GM12878 (cell line): Measurements from ENCODE around the gene SUOX. TPM values are rescaled to one million over a fixed set of nuclear protein-coding genes. Genes with fewer than 3 reads are reported as not detected.

Experiments
- ATAC-seq: fragments of 200-7000 bp; cut with Tn5 transposase; 3 replicates; pipeline ENCODE4 v1.9.1; 2020; ENCODE audit warnings: mild to moderate bottlenecking, moderate library complexity
- BruUV-seq: library from RNA; stranded (reverse); fragments of 400-500 nt; replicated peaks from 2 replicates; lab custom pipeline; 2021; lab: Mats Ljungman, UMichigan
- CTCF ChIA-PET: fragments of 300-600 bp; sonication (Branson Sonifier 250); formaldehyde crosslinking; extraction: SDS; loops from one replicate; lab custom pipeline; 2021; ENCODE audit warnings: inconsistent platforms; lab: Yijun Ruan, JAX
- POLR2A ChIA-PET: fragments of 350-600 bp; formaldehyde crosslinking; extraction: SDS; loops from one replicate; lab custom pipeline; 2021; ENCODE audit warnings: inconsistent platforms; lab: Charles Lee
- RAD21 ChIA-PET: fragments of 300-600 bp; sonication (Branson Sonifier 250); formaldehyde crosslinking; loops from one replicate; lab custom pipeline; 2023; ENCODE audit warnings: antibody characterized with exemption; ENCODE audit not compliant: unreplicated experiment; lab: Charles Lee
- SMC1A ChIA-PET: fragments of 300-600 bp; sonication (Branson Sonifier 250); formaldehyde crosslinking; loops from one replicate; lab custom pipeline; 2023; ENCODE audit not compliant: unreplicated experiment, uncharacterized antibody; lab: Charles Lee
- DNase-seq: peaks from one replicate; pipeline ENCODE4 v3.0.0-alpha.2; 2011; ENCODE audit warnings: low read depth, low spot score
- FAIRE-seq: peaks from 3 replicates; lab custom pipeline; 2011; peaks lifted over from hg19 to GRCh38; lab: Jason Lieb, UNC
- H2AFZ ChIP-seq: 2 replicates; pipeline ENCODE4 v1.6.0; 2011; ENCODE audit warnings: low read depth, low read length, control low read depth; ENCODE audit not compliant: control insufficient read depth
- H3K27ac ChIP-seq: 2 replicates; pipeline ENCODE4 v1.5.1; 2011; ENCODE audit warnings: control low read depth; ENCODE audit not compliant: control insufficient read depth, insufficient read depth
- H3K27me3 ChIP-seq, 2 experiments: replicated peaks in 1 of 2; 2 replicates each; pipeline versions ENCODE4 v1.6.0 to v1.6.1; 2011; ENCODE audit warnings: low read length in 1 of 2; ENCODE audit not compliant: control insufficient read depth in 2 of 2, insufficient read depth in 2 of 2
- H3K36me3 ChIP-seq, 2 experiments: 2 replicates each; pipeline ENCODE4 v1.5.1; 2011; ENCODE audit warnings: low read length in 1 of 2; ENCODE audit not compliant: control insufficient read depth in 2 of 2, insufficient read depth in 2 of 2
- H3K4me1 ChIP-seq: 2 replicates; pipeline ENCODE4 v1.6.1; 2011; ENCODE audit warnings: mild to moderate bottlenecking, low read length, moderate library complexity, mixed read lengths; ENCODE audit not compliant: control insufficient read depth, insufficient read depth
- H3K4me2 ChIP-seq: 2 replicates; pipeline ENCODE4 v1.6.0; 2011; ENCODE audit warnings: control low read depth; ENCODE audit not compliant: control insufficient read depth, insufficient read depth
- H3K4me3 ChIP-seq: fragments of 200-600 bp; sonication (generic); 2 replicates; pipeline ENCODE4 v1.5.1; 2016
- H3K79me2 ChIP-seq: 2 replicates; pipeline ENCODE4 v1.6.0; 2011; ENCODE audit warnings: low read length; ENCODE audit not compliant: control insufficient read depth, insufficient read depth
- H3K9ac ChIP-seq: 2 replicates; pipeline ENCODE4 v1.8.0; 2011; ENCODE audit warnings: low read length, control low read depth, mixed read lengths; ENCODE audit not compliant: control insufficient read depth, insufficient read depth
- H3K9me3 ChIP-seq: replicated peaks from 3 replicates; pipeline ENCODE4 v1.5.1; 2011; ENCODE audit warnings: mild to moderate bottlenecking, low read length; ENCODE audit not compliant: control insufficient read depth, insufficient read depth
- H4K20me1 ChIP-seq: 2 replicates; pipeline ENCODE4 v1.6.0; 2011; ENCODE audit not compliant: control insufficient read depth, insufficient read depth
- ATF7 ChIP-seq: fragments of 450-650 bp; IDR thresholded peaks from 2 replicates; pipeline ENCODE4 v1.6.1; 2016; ENCODE audit warnings: low read depth, mild to moderate bottlenecking
- BCL11A ChIP-seq: IDR thresholded peaks from 2 replicates; pipeline ENCODE4 v1.6.1; 2011; ENCODE audit warnings: low read depth, low read length
- EED ChIP-seq: sonication (generic); IDR thresholded peaks from 2 replicates; pipeline ENCODE4 v1.6.1; 2016; ENCODE audit warnings: antibody characterized with exemption, low read depth
- MEF2B ChIP-seq: fragments of 450-650 bp; IDR thresholded peaks from 2 replicates; pipeline ENCODE4 v1.6.1; 2018; ENCODE audit warnings: mild to moderate bottlenecking, moderate library complexity; ENCODE audit not compliant: partially characterized antibody, poor library complexity, severe bottlenecking
- POLR2AphosphoS5 ChIP-seq: IDR thresholded peaks from 2 replicates; pipeline ENCODE4 v1.6.1; 2011; ENCODE audit warnings: mild to moderate bottlenecking, low read length, inconsistent platforms
- RAD51 ChIP-seq: fragments of 450-650 bp; IDR thresholded peaks from 2 replicates; pipeline ENCODE4 v1.6.1; 2016; ENCODE audit warnings: moderate library complexity, mild to moderate bottlenecking, inconsistent platforms
- RELA ChIP-seq: fragments of 450-650 bp; IDR thresholded peaks from 2 replicates; pipeline ENCODE4 v1.8.0; 2014; ENCODE audit warnings: borderline replicate concordance; ENCODE audit not compliant: partially characterized antibody
- SMAD1 ChIP-seq: fragments of 450-650 bp; IDR thresholded peaks from 2 replicates; pipeline ENCODE4 v1.6.1; 2018; ENCODE audit warnings: mild to moderate bottlenecking, low read depth; ENCODE audit not compliant: partially characterized antibody
- SMC3 ChIP-seq: IDR thresholded peaks from 2 replicates; pipeline ENCODE4 v1.6.1; 2011; ENCODE audit warnings: low read length, improper control_type of control experiment, borderline replicate concordance
- TAF1 ChIP-seq: IDR thresholded peaks from 2 replicates; pipeline ENCODE4 v1.6.1; 2011; ENCODE audit warnings: mild to moderate bottlenecking, low read depth, low read length, borderline replicate concordance
- WGBS: methylation state at CpG from one replicate; pipeline ENCODE4 v1.1.6; 2016; ENCODE audit warnings: low lambda C conversion rate; ENCODE audit not compliant: insufficient replicate concordance, insufficient coverage; ENCODE audit errors: missing lambda C conversion rate; 5-methylcytosine and 5-hydroxymethylcytosine counted together
- in situ Hi-C: fragments of 300-500 bp; cut with MboI; formaldehyde crosslinking; loops from 9 replicates; pipeline ENCODE4 v1.14.3; 2018; ENCODE audit warnings: mixed read lengths
- intact Hi-C: fragments of 100-400 bp; cut with micrococcal nuclease; formaldehyde crosslinking; loops from one replicate; pipeline ENCODE4 v1.14.2; 2022; ENCODE audit not compliant: unreplicated experiment
- polyA plus RNA-seq, 11 experiments: library from polyadenylated mRNA; depleted of rRNA in 4 of 11; unstranded in 6 of 11; stranded (reverse) in 5 of 11; fragments of >200 nt; fragmentation: Nextera tagmentation in 4 of 11; fragmentation: Illumina TruSeq in 1 of 11; extraction: Ambion mirVana in 4 of 11; extraction: Trizol in 1 of 11; gene quantifications; 1 replicate in 1 of 11; 2 replicates in 10 of 11; pipeline versions ENCODE4 v1.2.1 to v1.2.3, GENCODE V29; 2011 to 2016; ENCODE audit warnings: inconsistent platforms in 2 of 11, missing spikeins in 2 of 11, low read depth in 1 of 11
- total RNA-seq, 4 experiments: library from RNA; depleted of rRNA in 3 of 4; stranded (reverse); fragments of >200 nt in 3 of 4; fragmentation: Illumina TruSeq in 1 of 4; extraction: Trizol in 1 of 4; gene quantifications; 2 replicates each; pipeline versions ENCODE4 v1.2.1 to v1.2.3, GENCODE V29; 2013 to 2021
- TF ChIP-seq, protein P1 (sequence below): fragments of 450-650 bp; formaldehyde crosslinking; IDR thresholded peaks from 2 replicates; pipeline ENCODE4 v1.4.0; 2022; ENCODE audit warnings: mild to moderate bottlenecking, moderate library complexity
- TF ChIP-seq, protein P2 (sequence below): IDR thresholded peaks from 2 replicates; pipeline ENCODE4 v1.6.1; 2012; ENCODE audit warnings: low read depth, low read length, improper control_type of control experiment

SUOX gene
- total and polyA plus RNA-seq, 10 of the 15 experiments (the other 5 are each of a cell fraction or from before 2014, with no cell fraction given) = 5.1 to 18.8 (median 13.4) TPM

DNA sequence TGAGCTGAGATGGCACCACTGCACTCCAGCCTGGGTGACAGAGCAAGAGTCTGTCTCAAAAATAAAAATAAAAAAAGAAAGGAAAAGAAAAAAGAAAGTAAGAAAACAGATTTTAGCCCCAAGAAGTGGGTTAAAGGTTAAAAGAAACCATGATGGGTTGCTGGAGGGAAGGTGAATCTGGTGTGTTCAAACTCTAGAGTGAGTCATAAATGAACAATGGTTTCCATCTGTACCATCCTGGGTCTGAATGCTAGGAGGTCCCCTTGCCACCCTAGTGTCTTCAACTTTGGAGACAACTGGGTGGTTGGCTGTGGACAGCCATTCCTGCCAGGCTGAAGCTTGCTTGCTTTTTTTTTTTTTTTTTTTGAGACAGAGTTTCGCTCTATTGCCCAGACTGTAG, 43.1 kb downstream of the SUOX start:
- ChIA-PET CTCF (interaction anchor here (0.8 to 5.0 kb wide), 19 partner anchors 11 to 310 kb away, joined by 3 to 64 read pairs (median 4); partner anchors contain the start of genes PA2G4, RAB5B and SUOX), SMC1A (interaction anchor here (0.7 to 5.0 kb wide), 16 partner anchors 30 to 316 kb away, joined by 3 to 52 read pairs (median 4); partner anchors contain the start of genes DGKA, ORMDL2, RAB5B and SARNP), RAD21 (interaction anchor here (1.2 to 3.4 kb wide), 7 partner anchors 11 to 301 kb away, joined by 3 to 32 read pairs (median 5); partner anchors contain the start of genes RAB5B and SUOX), POLR2A (interaction anchor here (0.5 to 4.0 kb wide), 12 partner anchors 43 to 302 kb away, joined by 3 to 12 read pairs (median 4); partner anchors contain the start of genes DNAJC14, RAB5B and SUOX)
- H3K9ac ChIP-seq = no peak overlapping the region
- peaks cover 9% of the 10 kb centered on the region for H3K4me1 ChIP-seq
- WGBS = no CpG with 5 or more reads among the region's 1 CpG
- H3K27ac ChIP-seq = no peak overlapping the region
- ATAC-seq (no peak), DNase-seq (no peak), FAIRE-seq (no peak)
- H3K79me2 ChIP-seq = peaks cover 22% of the 10 kb centered on the region
- no peak overlapping the region for H3K4me2 ChIP-seq
- intact Hi-C loops = loop anchor here (5.0 kb wide), 1 partner anchor 213 kb away; the partner anchor contains the start of gene DNAJC14
- H3K9me3 ChIP-seq = no peaks in the 10 kb centered on the region
- in situ Hi-C loops = no loop called here
- no TSS peak for BruUV-seq
- no peak overlapping the region for H3K4me3 ChIP-seq
- no peaks in the 10 kb centered on the region for H3K27me3 ChIP-seq
- peaks cover 5 to 12% of the 10 kb centered on the region in 2 experiments; a peak in 3 of 4 replicates for H3K36me3 ChIP-seq
- no peak overlapping the region for H2AFZ ChIP-seq
- H4K20me1 ChIP-seq = no peaks in the 10 kb centered on the region
- TF ChIP-seq SMC3 = no peak
- no peak for TF ChIP-seq EED
- no peak for TF ChIP-seq MEF2B
- no peak for TF ChIP-seq POLR2AphosphoS5
- TF ChIP-seq, protein P1, sequence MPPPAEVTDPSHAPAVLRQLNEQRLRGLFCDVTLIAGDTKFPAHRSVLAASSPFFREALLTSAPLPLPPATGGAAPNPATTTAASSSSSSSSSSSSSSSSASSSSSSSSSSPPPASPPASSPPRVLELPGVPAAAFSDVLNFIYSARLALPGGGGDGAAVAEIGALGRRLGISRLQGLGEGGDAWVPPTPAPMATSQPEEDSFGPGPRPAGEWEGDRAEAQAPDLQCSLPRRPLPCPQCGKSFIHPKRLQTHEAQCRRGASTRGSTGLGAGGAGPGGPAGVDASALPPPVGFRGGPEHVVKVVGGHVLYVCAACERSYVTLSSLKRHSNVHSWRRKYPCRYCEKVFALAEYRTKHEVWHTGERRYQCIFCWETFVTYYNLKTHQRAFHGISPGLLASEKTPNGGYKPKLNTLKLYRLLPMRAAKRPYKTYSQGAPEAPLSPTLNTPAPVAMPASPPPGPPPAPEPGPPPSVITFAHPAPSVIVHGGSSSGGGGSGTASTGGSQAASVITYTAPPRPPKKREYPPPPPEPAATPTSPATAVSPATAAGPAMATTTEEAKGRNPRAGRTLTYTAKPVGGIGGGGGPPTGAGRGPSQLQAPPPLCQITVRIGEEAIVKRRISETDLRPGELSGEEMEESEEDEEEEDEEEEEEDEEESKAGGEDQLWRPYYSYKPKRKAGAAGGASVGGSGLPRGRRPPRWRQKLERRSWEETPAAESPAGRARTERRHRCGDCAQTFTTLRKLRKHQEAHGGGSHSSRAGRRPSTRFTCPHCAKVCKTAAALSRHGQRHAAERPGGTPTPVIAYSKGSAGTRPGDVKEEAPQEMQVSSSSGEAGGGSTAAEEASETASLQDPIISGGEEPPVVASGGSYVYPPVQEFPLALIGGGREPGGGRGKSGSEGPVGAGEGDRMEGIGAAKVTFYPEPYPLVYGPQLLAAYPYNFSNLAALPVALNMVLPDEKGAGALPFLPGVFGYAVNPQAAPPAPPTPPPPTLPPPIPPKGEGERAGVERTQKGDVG = no peak
- no peak for TF ChIP-seq RAD51
- no peak for TF ChIP-seq BCL11A
- TF ChIP-seq, protein P2, sequence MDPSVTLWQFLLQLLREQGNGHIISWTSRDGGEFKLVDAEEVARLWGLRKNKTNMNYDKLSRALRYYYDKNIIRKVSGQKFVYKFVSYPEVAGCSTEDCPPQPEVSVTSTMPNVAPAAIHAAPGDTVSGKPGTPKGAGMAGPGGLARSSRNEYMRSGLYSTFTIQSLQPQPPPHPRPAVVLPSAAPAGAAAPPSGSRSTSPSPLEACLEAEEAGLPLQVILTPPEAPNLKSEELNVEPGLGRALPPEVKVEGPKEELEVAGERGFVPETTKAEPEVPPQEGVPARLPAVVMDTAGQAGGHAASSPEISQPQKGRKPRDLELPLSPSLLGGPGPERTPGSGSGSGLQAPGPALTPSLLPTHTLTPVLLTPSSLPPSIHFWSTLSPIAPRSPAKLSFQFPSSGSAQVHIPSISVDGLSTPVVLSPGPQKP = no peak
- TF ChIP-seq SMAD1 = no peak
- TF ChIP-seq RELA = no peak
- no peak for TF ChIP-seq ATF7
- no peak for TF ChIP-seq TAF1
- TF ChIP-seq, all 136 proteins: peak for 0
